Trophoblast cell (in vitro differentiated cells and primary cell): ENCODE results near the gene GPRIN2.

Experiments used
- DNase-seq, 2 donors: peaks; one replicate each; pipeline ENCODE4 v3.0.0-alpha.2; 2016
- H2AFZ ChIP-seq: 2 replicates; pipeline ENCODE4 v1.6.1; 2013; ENCODE audit warnings: low read length, moderate library complexity, mild to moderate bottlenecking; ENCODE audit not compliant: insufficient read depth, poor library complexity
- H2AK5ac ChIP-seq: 2 replicates; pipeline ENCODE4 v1.6.1; 2013; ENCODE audit warnings: mild to moderate bottlenecking, low read length
- H2BK120ac ChIP-seq: 2 replicates; pipeline ENCODE4 v1.6.1; 2013; ENCODE audit warnings: low read length, mild to moderate bottlenecking, moderate library complexity; ENCODE audit not compliant: insufficient read depth, poor library complexity
- H2BK12ac ChIP-seq: 2 replicates; pipeline ENCODE4 v1.6.1; 2013; ENCODE audit warnings: mild to moderate bottlenecking, low read length, moderate library complexity
- H2BK5ac ChIP-seq: 2 replicates; pipeline ENCODE4 v1.6.1; 2013; ENCODE audit warnings: low read length, low read depth, moderate library complexity, mild to moderate bottlenecking; ENCODE audit not compliant: poor library complexity
- H3K14ac ChIP-seq: 2 replicates; pipeline ENCODE4 v1.6.1; 2013; ENCODE audit warnings: mild to moderate bottlenecking, low read length
- H3K18ac ChIP-seq: 2 replicates; pipeline ENCODE4 v1.6.1; 2013; ENCODE audit warnings: mild to moderate bottlenecking, low read length
- H3K23ac ChIP-seq: 2 replicates; pipeline ENCODE4 v1.6.1; 2013; ENCODE audit warnings: low read length
- H3K27ac ChIP-seq: 2 replicates; pipeline ENCODE4 v1.5.1; 2013; ENCODE audit warnings: low read depth, mild to moderate bottlenecking, inconsistent platforms, low read length, moderate library complexity
- H3K27me3 ChIP-seq: 2 replicates; pipeline ENCODE4 v1.6.1; 2013; ENCODE audit warnings: inconsistent platforms, mild to moderate bottlenecking, low read length, moderate library complexity; ENCODE audit not compliant: insufficient read depth
- H3K36me3 ChIP-seq, 2 experiments: 1 replicate in 1 of 2; 2 replicates in 1 of 2; pipeline ENCODE4 v1.6.1; 2013; ENCODE audit warnings: low read length in 2 of 2, mild to moderate bottlenecking in 2 of 2, moderate library complexity in 1 of 2; ENCODE audit not compliant: insufficient read depth in 2 of 2, control insufficient read depth in 1 of 2
- H3K4ac ChIP-seq: 2 replicates; pipeline ENCODE4 v1.6.1; 2013; ENCODE audit warnings: low read depth, mild to moderate bottlenecking, low read length, moderate library complexity
- H3K4me1 ChIP-seq, 2 experiments: 1 replicate in 1 of 2; 2 replicates in 1 of 2; pipeline ENCODE4 v1.6.1; 2013; ENCODE audit warnings: low read length in 2 of 2, mild to moderate bottlenecking in 2 of 2, moderate library complexity in 1 of 2; ENCODE audit not compliant: insufficient read depth in 2 of 2, control insufficient read depth in 1 of 2
- H3K4me2 ChIP-seq: 2 replicates; pipeline ENCODE4 v1.6.1; 2013; ENCODE audit warnings: inconsistent platforms, mild to moderate bottlenecking, low read length, moderate library complexity
- H3K4me3 ChIP-seq: 2 replicates; pipeline ENCODE4 v1.5.1; 2013; ENCODE audit warnings: mild to moderate bottlenecking, low read depth, low read length, inconsistent platforms
- H3K79me1 ChIP-seq: one replicate; pipeline ENCODE4 v1.6.1; 2013; ENCODE audit warnings: low read length
- H3K79me2 ChIP-seq: 2 replicates; pipeline ENCODE4 v1.6.1; 2013; ENCODE audit warnings: low read length, mild to moderate bottlenecking; ENCODE audit not compliant: control insufficient read depth, insufficient read depth, poor library complexity
- H3K9ac ChIP-seq: 2 replicates; pipeline ENCODE4 v1.6.1; 2013; ENCODE audit warnings: mild to moderate bottlenecking, low read length
- H3K9me3 ChIP-seq: 2 replicates; pipeline ENCODE4 v1.6.1; 2013; ENCODE audit warnings: low read depth, mild to moderate bottlenecking, control low read depth, inconsistent platforms, low read length; ENCODE audit not compliant: insufficient read depth
- H4K12ac ChIP-seq: 2 replicates; pipeline ENCODE4 v1.6.1; 2013; ENCODE audit warnings: low read depth, mild to moderate bottlenecking, low read length, moderate library complexity
- H4K8ac ChIP-seq: 2 replicates; pipeline ENCODE4 v1.6.1; 2013; ENCODE audit warnings: low read depth, mild to moderate bottlenecking, low read length, moderate library complexity
- H4K91ac ChIP-seq: one replicate; pipeline ENCODE4 v1.6.1; 2013; ENCODE audit warnings: low read depth, mild to moderate bottlenecking, low read length, moderate library complexity
- WGBS: extraction: QIAGEN DNeasy Blood & Tissue Kit; methylation state at CpG from one replicate; pipeline ENCODE4 v1.1.7; 2013; ENCODE audit warnings: missing lambda C conversion rate; ENCODE audit not compliant: insufficient read length, insufficient coverage; ENCODE audit errors: extremely low coverage; 5-methylcytosine and 5-hydroxymethylcytosine counted together

GPRIN2 gene

DNA sequence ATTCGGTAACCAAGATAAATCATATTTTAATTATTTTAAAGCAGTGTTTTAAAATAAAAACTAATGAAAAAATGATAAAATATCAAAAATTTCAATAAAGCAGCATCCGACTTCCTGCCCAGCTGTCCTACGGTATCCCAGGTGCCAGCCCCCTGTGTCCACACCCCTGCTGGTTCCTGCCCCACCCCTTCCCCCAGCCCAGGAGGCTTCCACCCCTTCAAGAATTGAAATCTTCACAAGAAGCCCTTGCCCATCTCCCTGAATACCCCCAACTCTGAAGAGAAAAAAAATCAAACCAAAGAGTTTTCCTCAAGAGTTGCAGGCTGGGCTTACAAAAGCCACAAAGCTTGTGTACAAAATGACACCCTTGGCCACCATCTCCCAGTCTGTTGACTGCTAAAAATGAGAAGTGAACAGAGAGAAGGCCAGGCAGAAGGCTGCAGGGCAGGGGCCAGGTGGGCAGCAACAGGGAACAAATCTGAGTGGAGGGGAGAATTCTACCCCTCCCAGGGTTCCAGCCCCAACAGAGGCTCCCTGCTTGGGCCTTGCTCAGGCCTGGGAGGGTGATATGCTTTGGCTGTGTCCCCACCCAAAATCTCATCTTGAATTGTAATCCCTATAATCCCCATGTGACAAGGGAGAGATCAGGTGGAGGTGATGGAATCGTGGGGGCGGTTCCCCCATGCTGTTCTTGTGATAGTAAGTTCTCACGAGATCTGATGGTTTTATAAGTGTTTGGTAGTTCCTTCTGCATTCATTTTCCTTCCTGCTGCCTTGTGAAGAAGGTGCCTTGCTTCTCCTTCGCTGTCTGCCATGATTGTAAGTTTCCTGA, 14.5 kb downstream of the GPRIN2 start:
- H4K91ac ChIP-seq: no peak overlapping the region

DNA sequence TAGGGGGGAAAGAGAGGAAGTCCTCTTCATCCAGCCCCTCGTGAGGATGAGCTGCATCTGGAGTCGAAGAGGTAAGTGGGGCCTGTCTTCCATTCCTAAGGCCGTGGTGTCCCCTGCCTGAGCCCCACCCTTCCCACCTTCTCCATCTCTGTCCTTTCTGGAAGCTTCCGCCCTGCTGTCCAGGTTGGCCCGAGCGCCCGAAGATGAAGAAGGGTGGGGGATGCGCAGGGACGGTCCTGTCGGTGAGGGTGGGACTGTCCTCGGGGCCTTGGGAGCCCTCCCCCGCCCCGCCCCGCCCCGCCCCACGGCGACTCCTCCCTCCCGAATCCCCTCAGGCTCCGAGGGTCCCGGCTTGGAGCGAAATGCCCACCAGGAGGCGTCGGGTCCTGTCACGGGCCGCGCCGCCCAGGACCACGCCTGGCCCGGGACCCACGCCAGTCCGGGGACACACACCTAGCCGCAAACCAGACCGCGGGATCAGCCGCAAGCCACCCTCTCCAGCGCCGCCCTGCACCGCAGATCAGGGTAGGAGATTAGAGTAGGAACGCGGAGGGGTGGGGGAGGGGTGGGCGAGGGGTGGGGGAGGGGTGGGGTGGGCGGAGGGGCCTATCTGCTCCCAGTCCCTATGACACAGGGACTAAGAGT, 15.3 kb downstream of the GPRIN2 start:
- H3K4me1 ChIP-seq: peaks cover 21 to 26% of the 10 kb centered on the region in 2 experiments
- peak overlapping the region; percentile 1 for H2AK5ac ChIP-seq
- H4K91ac ChIP-seq: peak overlapping the region; percentile 52

More for the DNA sequence above, 14.5 kb downstream of the GPRIN2 start:
- Histone ChIP-seq H3K14ac (no peak overlapping the region), H3K18ac (no peak overlapping the region), H2BK12ac (no peak overlapping the region), H3K9ac (no peak overlapping the region), H2BK5ac (no peak overlapping the region), H2AFZ (no peak overlapping the region), H4K12ac (no peak overlapping the region), H3K4me1 (peaks cover 21 to 26% of the 10 kb centered on the region in 2 experiments), H4K8ac (no peak overlapping the region), H2AK5ac (no peak overlapping the region), H3K4me2 (no peak overlapping the region), H2BK120ac (no peak overlapping the region), H3K9me3 (no peaks in the 10 kb centered on the region), H3K79me2 (no peaks in the 10 kb centered on the region), H3K36me3 (no peaks in the 10 kb centered on the region), H3K23ac (no peak overlapping the region), H3K4me3 (no peak overlapping the region), H3K27me3 (no peaks in the 10 kb centered on the region), H3K27ac (no peak overlapping the region), H3K4ac (no peak overlapping the region), H3K79me1 (peaks cover 4% of the 10 kb centered on the region)
- no peak for DNase-seq
- whole genome bisulfite sequencing: no CpG with 5 or more reads among the region's 7 CpGs

DNA sequence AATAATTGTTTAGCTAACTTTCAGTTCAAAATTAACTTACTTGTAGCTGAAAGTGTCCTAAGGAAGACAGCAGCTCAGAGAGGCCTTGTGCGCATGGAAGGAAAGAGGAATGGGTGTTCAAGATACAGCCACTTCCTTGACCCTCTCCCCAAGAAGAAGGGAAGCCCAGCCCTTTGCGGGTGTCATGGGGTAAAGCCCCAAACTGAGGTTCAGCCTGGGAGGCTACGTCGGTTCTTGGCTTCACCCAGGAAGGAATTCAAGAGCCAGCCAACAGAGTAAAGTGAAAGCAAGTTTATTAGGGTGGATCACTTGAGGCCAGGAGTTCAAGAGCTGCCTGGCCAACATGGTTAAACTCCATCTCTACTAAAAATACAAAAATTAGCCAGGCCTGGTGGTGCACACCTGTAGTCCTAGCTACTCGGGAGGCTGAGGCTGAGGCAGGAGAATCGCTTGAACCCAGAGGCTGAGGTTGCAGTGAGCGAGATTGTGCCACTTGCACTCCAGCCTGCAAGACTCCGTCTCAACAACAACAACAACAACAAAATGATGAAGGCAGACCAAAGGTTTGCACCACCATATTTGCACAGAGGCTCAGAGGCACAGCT, 15.9 kb downstream of the GPRIN2 start:
- Histone ChIP-seq H4K12ac (no peak overlapping the region), H3K9ac (no peak overlapping the region), H3K9me3 (no peaks in the 10 kb centered on the region), H3K79me2 (no peaks in the 10 kb centered on the region), H3K36me3 (no peaks in the 10 kb centered on the region), H3K23ac (no peak overlapping the region), H2BK12ac (peak overlapping the region; percentile 66), H3K4me2 (no peak overlapping the region), H3K27ac (no peak overlapping the region), H3K14ac (peak overlapping the region; percentile 20), H2AFZ (peak overlapping the region; percentile 21), H3K4me1 (peaks cover 21 to 26% of the 10 kb centered on the region in 2 experiments), H2BK5ac (no peak overlapping the region), H4K8ac (peak overlapping the region; percentile 35), H3K18ac (no peak overlapping the region), H3K27me3 (no peaks in the 10 kb centered on the region), H2AK5ac (peak overlapping the region; percentile 13), H3K4ac (no peak overlapping the region), H3K79me1 (peaks cover 4% of the 10 kb centered on the region), H4K91ac (peak overlapping the region; percentile 48), H3K4me3 (no peak overlapping the region), H2BK120ac (peak overlapping the region; percentile 9)
- DNase-seq: no peak
- no CpG with 5 or more reads among the region's 8 CpGs for WGBS

More for the DNA sequence above, 15.3 kb downstream of the GPRIN2 start:
- H3K9me3 ChIP-seq: no peaks in the 10 kb centered on the region
- peak overlapping the region; percentile 81 for H2AFZ ChIP-seq
- H3K4me3 ChIP-seq: peak overlapping the region; percentile 53
- H2BK5ac ChIP-seq: no peak overlapping the region
- no CpG with 5 or more reads among the region's 42 CpGs for WGBS
- H3K4ac ChIP-seq: no peak overlapping the region
- no peaks in the 10 kb centered on the region for H3K79me2 ChIP-seq
- H3K27ac ChIP-seq: no peak overlapping the region
- peak in 1 of 2 donors; percentile 56 for DNase-seq
- H3K27me3 ChIP-seq: no peaks in the 10 kb centered on the region
- peak overlapping the region; percentile 79 for H3K18ac ChIP-seq
- H3K9ac ChIP-seq: no peak overlapping the region
- peaks cover 4% of the 10 kb centered on the region for H3K79me1 ChIP-seq
- H3K14ac ChIP-seq: peak overlapping the region; percentile 54
- H4K8ac ChIP-seq: peak overlapping the region; percentile 35
- H3K4me2 ChIP-seq: peak overlapping the region; percentile 53
- H4K12ac ChIP-seq: peak overlapping the region; percentile 37
- H2BK12ac ChIP-seq: peak overlapping the region; percentile 53
- H3K36me3 ChIP-seq: no peaks in the 10 kb centered on the region
- H3K23ac ChIP-seq: no peak overlapping the region
- peak overlapping the region; percentile 55 for H2BK120ac ChIP-seq

DNA sequence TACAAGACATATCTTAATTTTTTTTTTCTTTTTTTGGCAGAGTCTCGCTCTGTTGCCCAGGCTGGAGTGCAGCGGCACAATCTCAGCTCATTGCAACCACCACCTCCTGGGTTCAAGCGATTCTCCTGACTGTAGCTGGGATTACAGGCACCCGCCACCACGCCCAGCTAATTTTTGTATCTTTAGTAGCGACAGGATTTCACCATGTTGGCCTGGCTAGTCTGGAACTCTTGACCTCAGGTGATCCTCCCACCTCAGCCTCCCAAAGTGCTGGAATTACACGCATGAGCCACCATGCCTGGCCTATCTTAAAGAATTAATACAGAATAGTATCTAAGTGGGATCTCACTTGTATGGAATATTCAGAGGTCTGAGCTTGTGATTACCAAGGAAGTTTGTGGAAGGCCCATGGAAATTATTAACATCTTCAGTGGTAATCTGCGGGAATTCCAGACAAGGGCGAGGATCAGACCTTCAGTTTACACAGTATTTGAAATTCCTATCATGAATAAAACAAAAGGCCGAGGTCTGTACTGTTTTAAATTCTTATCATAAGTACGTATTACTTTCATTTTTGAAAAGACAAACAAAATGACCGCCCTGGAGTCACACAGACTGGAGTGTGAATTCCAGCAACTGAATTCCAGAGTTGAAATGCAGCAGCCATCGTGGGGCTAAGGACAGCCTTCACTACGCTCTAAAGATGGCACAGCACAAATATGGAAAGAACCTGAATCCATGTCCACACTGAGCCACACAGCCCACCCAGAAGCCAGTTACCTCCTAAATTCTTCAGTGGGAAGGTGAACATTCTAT, 16.7 kb downstream of the GPRIN2 start:
- H3K4me1 ChIP-seq: peaks cover 17 to 20% of the 10 kb centered on the region in 2 experiments
- H2BK5ac ChIP-seq: no peak overlapping the region
- no peak overlapping the region for H4K8ac ChIP-seq
- H3K79me1 ChIP-seq: peaks cover 4% of the 10 kb centered on the region
- no peaks in the 10 kb centered on the region for H3K36me3 ChIP-seq
- H2BK120ac ChIP-seq: no peak overlapping the region
- H2AFZ ChIP-seq: no peak overlapping the region
- no peak overlapping the region for H3K18ac ChIP-seq
- WGBS: no CpG with 5 or more reads among the region's 14 CpGs
- no peaks in the 10 kb centered on the region for H3K27me3 ChIP-seq
- no peak overlapping the region for H3K4me2 ChIP-seq
- H3K9me3 ChIP-seq: no peaks in the 10 kb centered on the region
- H3K4ac ChIP-seq: no peak overlapping the region
- peak; percentile 94 to 100 for DNase-seq
- H3K23ac ChIP-seq: no peak overlapping the region
- H4K12ac ChIP-seq: no peak overlapping the region
- H3K4me3 ChIP-seq: no peak overlapping the region
- H3K79me2 ChIP-seq: no peaks in the 10 kb centered on the region
- no peak overlapping the region for H3K14ac ChIP-seq
- no peak overlapping the region for H3K27ac ChIP-seq
- H2AK5ac ChIP-seq: no peak overlapping the region
- H2BK12ac ChIP-seq: no peak overlapping the region
- no peak overlapping the region for H4K91ac ChIP-seq
- no peak overlapping the region for H3K9ac ChIP-seq
